H1 (cell line): ENCODE data around the gene MKNK2. TPM values are rescaled to one million over a fixed set of nuclear protein-coding genes. Genes with fewer than 3 reads are reported as not detected.

ENCODE experiments used
- CHD7 ChIP-seq: fragments of 300-600 bp; sonication (generic); IDR thresholded peaks from 2 replicates; pipeline ENCODE4 v1.7.1; 2012; ENCODE audit warnings: low read length, moderate library complexity, mild to moderate bottlenecking, inconsistent platforms; ENCODE audit not compliant: insufficient replicate concordance
- EP300 ChIP-seq, 2 experiments: IDR thresholded peaks; 1 replicate in 1 of 2; 2 replicates in 1 of 2; pipeline ENCODE4 v1.6.1; 2011 to 2012; ENCODE audit warnings: low read depth in 2 of 2, low read length in 2 of 2, mild to moderate bottlenecking in 2 of 2, borderline replicate concordance in 1 of 2, inconsistent platforms in 1 of 2, moderate library complexity in 1 of 2
- JUN ChIP-seq: IDR thresholded peaks from 2 replicates; pipeline ENCODE4 v1.6.1; 2011; ENCODE audit warnings: low read depth, mild to moderate bottlenecking, improper control_type of control experiment, low read length
- JUND ChIP-seq: IDR thresholded peaks from 2 replicates; pipeline ENCODE4 v1.6.1; 2011; ENCODE audit warnings: mild to moderate bottlenecking, improper control_type of control experiment, low read length
- KDM1A ChIP-seq: fragments of 200-600, 300-600 bp; sonication (generic); IDR thresholded peaks from 2 replicates; pipeline ENCODE4 v1.7.1; 2016; ENCODE audit warnings: mild to moderate bottlenecking, low read length, borderline replicate concordance
- KDM5A ChIP-seq: fragments of 200-600 bp; IDR thresholded peaks from 2 replicates; pipeline ENCODE4 v1.7.1; 2012; ENCODE audit warnings: mild to moderate bottlenecking, low read length, inconsistent platforms, mixed read lengths
- MAFK ChIP-seq: IDR thresholded peaks from 2 replicates; pipeline ENCODE4 v1.6.1; 2012; ENCODE audit warnings: low read depth, mild to moderate bottlenecking, improper control_type of control experiment, low read length
- RBBP5 ChIP-seq: IDR thresholded peaks from 2 replicates; pipeline ENCODE4 v1.7.1; 2012; ENCODE audit warnings: low read depth, mild to moderate bottlenecking, inconsistent platforms, low read length, moderate library complexity, borderline replicate concordance
- SP2 ChIP-seq: IDR thresholded peaks from 2 replicates; pipeline ENCODE4 v1.6.1; 2012; ENCODE audit warnings: mild to moderate bottlenecking, low read length, inconsistent platforms
- TAF1 ChIP-seq: IDR thresholded peaks from 2 replicates; pipeline ENCODE4 v1.6.1; 2011; ENCODE audit warnings: mild to moderate bottlenecking, low read depth, low read length
- polyA plus RNA-seq, 7 experiments: library from polyadenylated mRNA; depleted of rRNA in 3 of 7; stranded (reverse) in 5 of 7; unstranded in 2 of 7; fragments of >200 nt in 5 of 7; fragments of 200-250 nt in 2 of 7; gene quantifications; 1 replicate in 5 of 7; 2 replicates in 1 of 7; 4 replicates in 1 of 7; pipeline versions ENCODE4 v1.2.1 to v1.2.3, GENCODE V29; 2011 to 2013; ENCODE audit warnings: missing spikeins in 2 of 7, mixed read lengths in 2 of 7
- total RNA-seq: library from RNA; stranded (reverse); fragmentation: NEBNext Ultra II Directional; extraction: Animal tissue kit (Norgen Biotek cat#: 25700); gene quantifications from 2 replicates; pipeline ENCODE4 v1.2.1, GENCODE V29; 2021

The MKNK2 gene
- total and polyA plus RNA-seq, 2 of the 8 experiments (the other 6 are each of a cell fraction or from before 2014, with no cell fraction given): 163 to 166 TPM

- TF ChIP-seq CHD7: no peak
- TF ChIP-seq RBBP5: no peak
- TF ChIP-seq TAF1: no peak
- no peak for TF ChIP-seq SP2
- no peak for TF ChIP-seq MAFK
- TF ChIP-seq JUN: no peak
- TF ChIP-seq JUND: no peak
- no peak for TF ChIP-seq KDM1A
- no peak for TF ChIP-seq EP300 (IDR thresholded peaks at IDR 0.05; ENCODE audit: borderline replicate concordance in 1 of 2, low read depth in 2 of 2, low read length in 2 of 2)
- TF ChIP-seq KDM5A: no peak
These were observed 19.4 kb upstream of the MKNK2 start (continued) for GRCh38 chr19:2070436-2070827.
